ENCODE data around the gene RNF224. TPM values are rescaled to one million over a fixed set of nuclear protein-coding genes. Genes with fewer than 3 reads are reported as not detected.

The RNF224 gene
- total and polyA plus RNA-seq, 2 of the 13 experiments (the other 11 are each of a cell fraction or from before 2014, with no cell fraction given), result 0.09 TPM; not detected in 1

- peak; percentile 57; the same call in 1 of the 2 replicates for TF ChIP-seq ZNF331 (CRISPR knock-in tag; IDR thresholded peaks at IDR 0.05)
- peak; percentile 88 for TF ChIP-seq KMT2A (CRISPR knock-in tag; IDR thresholded peaks at IDR 0.05)
- peak; percentile 87 for TF ChIP-seq MXD4 (CRISPR knock-in tag; IDR thresholded peaks at IDR 0.05)
- no peak for TF ChIP-seq MTA3 (CRISPR knock-in tag; IDR thresholded peaks at IDR 0.05)
- no peak for TF ChIP-seq TCF12 (IDR thresholded peaks at IDR 0.05)
- TF ChIP-seq TCF12 (CRISPR knock-in tag; IDR thresholded peaks at IDR 0.05), result 0 out of 2 replicates have a peak, but pooled peaks have one; percentile 28
- TF ChIP-seq ZNF713 (CRISPR knock-in tag; IDR thresholded peaks at IDR 0.05), result 0 out of 2 replicates have a peak, but pooled peaks have one; percentile 65
- TF ChIP-seq ZNF879 (CRISPR knock-in tag; IDR thresholded peaks at IDR 0.05), result no peak
- TF ChIP-seq ZNF737 (CRISPR knock-in tag; IDR thresholded peaks at IDR 0.05; ENCODE audit: borderline replicate concordance), result no peak
- TF ChIP-seq FOXK1 (CRISPR knock-in tag; IDR thresholded peaks at IDR 0.05; ENCODE audit: borderline replicate concordance, low read depth), result peak; percentile 89; the same call in 1 of the 2 replicates
- TF ChIP-seq ZNF567 (CRISPR knock-in tag; IDR thresholded peaks at IDR 0.05; ENCODE audit: borderline replicate concordance), result no peak; the same call in 1 of the 2 replicates
- TF ChIP-seq, protein P1, sequence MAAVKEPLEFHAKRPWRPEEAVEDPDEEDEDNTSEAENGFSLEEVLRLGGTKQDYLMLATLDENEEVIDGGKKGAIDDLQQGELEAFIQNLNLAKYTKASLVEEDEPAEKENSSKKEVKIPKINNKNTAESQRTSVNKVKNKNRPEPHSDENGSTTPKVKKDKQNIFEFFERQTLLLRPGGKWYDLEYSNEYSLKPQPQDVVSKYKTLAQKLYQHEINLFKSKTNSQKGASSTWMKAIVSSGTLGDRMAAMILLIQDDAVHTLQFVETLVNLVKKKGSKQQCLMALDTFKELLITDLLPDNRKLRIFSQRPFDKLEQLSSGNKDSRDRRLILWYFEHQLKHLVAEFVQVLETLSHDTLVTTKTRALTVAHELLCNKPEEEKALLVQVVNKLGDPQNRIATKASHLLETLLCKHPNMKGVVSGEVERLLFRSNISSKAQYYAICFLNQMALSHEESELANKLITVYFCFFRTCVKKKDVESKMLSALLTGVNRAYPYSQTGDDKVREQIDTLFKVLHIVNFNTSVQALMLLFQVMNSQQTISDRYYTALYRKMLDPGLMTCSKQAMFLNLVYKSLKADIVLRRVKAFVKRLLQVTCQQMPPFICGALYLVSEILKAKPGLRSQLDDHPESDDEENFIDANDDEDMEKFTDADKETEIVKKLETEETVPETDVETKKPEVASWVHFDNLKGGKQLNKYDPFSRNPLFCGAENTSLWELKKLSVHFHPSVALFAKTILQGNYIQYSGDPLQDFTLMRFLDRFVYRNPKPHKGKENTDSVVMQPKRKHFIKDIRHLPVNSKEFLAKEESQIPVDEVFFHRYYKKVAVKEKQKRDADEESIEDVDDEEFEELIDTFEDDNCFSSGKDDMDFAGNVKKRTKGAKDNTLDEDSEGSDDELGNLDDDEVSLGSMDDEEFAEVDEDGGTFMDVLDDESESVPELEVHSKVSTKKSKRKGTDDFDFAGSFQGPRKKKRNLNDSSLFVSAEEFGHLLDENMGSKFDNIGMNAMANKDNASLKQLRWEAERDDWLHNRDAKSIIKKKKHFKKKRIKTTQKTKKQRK (IDR thresholded peaks at IDR 0.05; ENCODE audit: low read length), result no peak
- TF ChIP-seq ZNF501 (CRISPR knock-in tag; IDR thresholded peaks at IDR 0.05), result peak; percentile 95
- TF ChIP-seq, protein P2, sequence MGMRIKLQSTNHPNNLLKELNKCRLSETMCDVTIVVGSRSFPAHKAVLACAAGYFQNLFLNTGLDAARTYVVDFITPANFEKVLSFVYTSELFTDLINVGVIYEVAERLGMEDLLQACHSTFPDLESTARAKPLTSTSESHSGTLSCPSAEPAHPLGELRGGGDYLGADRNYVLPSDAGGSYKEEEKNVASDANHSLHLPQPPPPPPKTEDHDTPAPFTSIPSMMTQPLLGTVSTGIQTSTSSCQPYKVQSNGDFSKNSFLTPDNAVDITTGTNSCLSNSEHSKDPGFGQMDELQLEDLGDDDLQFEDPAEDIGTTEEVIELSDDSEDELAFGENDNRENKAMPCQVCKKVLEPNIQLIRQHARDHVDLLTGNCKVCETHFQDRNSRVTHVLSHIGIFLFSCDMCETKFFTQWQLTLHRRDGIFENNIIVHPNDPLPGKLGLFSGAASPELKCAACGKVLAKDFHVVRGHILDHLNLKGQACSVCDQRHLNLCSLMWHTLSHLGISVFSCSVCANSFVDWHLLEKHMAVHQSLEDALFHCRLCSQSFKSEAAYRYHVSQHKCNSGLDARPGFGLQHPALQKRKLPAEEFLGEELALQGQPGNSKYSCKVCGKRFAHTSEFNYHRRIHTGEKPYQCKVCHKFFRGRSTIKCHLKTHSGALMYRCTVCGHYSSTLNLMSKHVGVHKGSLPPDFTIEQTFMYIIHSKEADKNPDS (CRISPR knock-in tag; IDR thresholded peaks at IDR 0.05), result no peak
- no peak for TF ChIP-seq ZNF652 (CRISPR knock-in tag; IDR thresholded peaks at IDR 0.05; ENCODE audit: borderline replicate concordance, low read depth)
- TF ChIP-seq KLF12 (CRISPR knock-in tag; IDR thresholded peaks at IDR 0.05; ENCODE audit: borderline replicate concordance), result peak; percentile 55; the same call in 1 of the 2 replicates
- TF ChIP-seq, protein P3, sequence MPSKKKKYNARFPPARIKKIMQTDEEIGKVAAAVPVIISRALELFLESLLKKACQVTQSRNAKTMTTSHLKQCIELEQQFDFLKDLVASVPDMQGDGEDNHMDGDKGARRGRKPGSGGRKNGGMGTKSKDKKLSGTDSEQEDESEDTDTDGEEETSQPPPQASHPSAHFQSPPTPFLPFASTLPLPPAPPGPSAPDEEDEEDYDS (CRISPR knock-in tag; IDR thresholded peaks at IDR 0.05), result 0 out of 2 replicates have a peak, but pooled peaks have one; percentile 26
- TF ChIP-seq HMGA1 (CRISPR knock-in tag; conservative IDR thresholded peaks at IDR 0.05), result no peak
- peak; percentile 73 for TF ChIP-seq ZNF350 (CRISPR knock-in tag; IDR thresholded peaks at IDR 0.05; ENCODE audit: borderline replicate concordance, low read depth)
These were observed 21.9 kb upstream of the RNF224 start, which contains the start of the genes NDOR1 and TMEM203 (continued) for GRCh38 chr9:137205126-137206069.
